Fibroblast of skin of scalp (primary cell): ENCODE results near the gene BBS1.
A peak's percentile ranks its signal among the peaks of the same experiment; 100 is the strongest.

Source experiments
- DNase-seq: peaks from one replicate; pipeline ENCODE4 v3.0.0-alpha.2; 2013

The BBS1 gene

DNA sequence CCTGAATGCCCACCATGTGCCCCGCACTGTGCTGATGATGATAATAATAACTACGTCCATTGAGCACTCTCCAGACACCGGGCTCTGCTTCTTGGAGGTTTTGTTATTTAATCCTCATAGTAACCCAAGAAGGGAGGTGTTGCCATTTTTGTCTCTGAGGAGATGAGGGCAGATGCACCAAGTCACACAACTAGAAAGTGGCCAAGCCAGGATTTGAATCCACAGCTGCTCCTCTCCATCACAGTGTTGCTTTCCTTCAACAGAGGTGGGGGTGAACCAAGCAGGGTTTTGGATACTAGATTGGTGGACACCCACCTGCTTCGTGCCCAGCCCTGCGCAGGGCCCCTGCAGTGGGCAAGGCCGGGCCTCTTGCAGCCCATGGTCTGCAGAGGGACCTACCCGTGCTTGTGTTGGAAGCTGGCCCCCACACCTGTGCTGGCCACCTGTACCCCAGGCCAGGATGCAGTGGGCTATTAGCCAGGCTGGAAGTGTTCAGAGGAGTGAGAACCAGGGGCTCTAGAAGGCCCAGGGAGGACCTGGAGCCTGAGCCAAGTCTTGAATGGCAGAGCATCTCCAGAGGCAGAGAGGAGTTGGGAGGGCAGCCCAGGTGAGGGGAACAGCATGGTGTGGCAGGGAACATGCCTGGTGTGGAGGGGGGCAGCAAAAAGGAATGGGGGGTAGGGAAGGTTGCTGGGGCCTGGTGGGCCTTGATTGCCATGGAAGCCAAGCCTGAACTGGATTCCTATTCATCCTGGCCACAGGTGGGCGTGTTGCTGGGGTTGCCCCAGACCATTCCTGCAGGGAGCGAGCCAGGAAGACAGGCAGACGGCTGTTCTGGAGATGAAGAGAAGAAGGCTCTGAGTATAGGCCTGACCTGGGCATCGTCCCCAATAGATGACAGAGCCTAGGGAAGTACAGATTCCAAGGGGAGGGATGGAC, 32.9 kb upstream of the BBS1 start:
- no peak for DNase-seq

DNA sequence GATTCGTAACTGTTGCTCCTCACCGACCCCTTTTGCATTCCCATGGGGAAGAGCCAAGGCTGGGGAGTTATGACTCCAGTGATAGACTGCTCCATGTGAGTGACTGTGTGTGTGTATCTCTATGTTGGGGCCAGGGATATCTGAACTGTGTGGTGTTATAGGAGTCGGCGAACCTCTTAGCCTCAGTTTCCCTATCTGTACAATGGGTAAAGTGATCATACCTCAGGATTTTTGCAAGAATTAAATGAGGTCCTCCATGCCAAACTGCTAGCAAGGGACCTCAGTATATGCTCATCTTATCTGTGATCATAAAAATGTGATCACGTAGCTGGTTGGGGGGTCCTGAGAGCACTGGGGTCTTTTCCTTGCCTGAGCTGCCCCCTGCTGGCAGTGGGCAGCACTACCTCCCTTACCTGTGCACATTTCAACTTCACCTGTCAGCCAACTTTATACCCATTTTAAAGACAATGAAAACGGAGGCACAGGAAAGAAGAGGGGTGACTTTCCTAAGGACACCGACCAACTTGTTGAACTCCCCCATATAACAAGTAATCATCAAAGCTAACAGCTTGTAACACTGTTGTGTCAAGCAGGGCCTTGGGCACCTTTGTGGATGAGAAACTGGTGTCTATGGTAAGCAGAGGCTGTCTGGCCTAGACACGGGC, 31.6 kb upstream of the BBS1 start:
- peak; percentile 7 for DNase-seq

GRCh38 chr11:66479394-66480116, 30.9 kb upstream of the BBS1 start:
- DNase-seq = peak; percentile 21

- DNase-seq = peak; percentile 97
These were observed 30.1 kb upstream of the BBS1 start, which contains the start of gene DPP3 for GRCh38 chr11:66480117-66480938. DPP3 (plus strand) TSS chr11:66480434; CDS start chr11:66482201, 1,767 bp downstream.

GRCh38 chr11:66484806-66485380, 25.5 kb upstream of the BBS1 start:
- DNase-seq = no peak

- no peak for DNase-seq
These were observed 21.5 kb upstream of the BBS1 start for GRCh38 chr11:66488957-66489356.

- no peak for DNase-seq
These were observed 20.8 kb upstream of the BBS1 start for GRCh38 chr11:66489636-66490035.

GRCh38 chr11:66491315-66491935, 19.0 kb upstream of the BBS1 start:
- DNase-seq = no peak

- no peak for DNase-seq
These were observed 18.1 kb upstream of the BBS1 start for GRCh38 chr11:66492161-66492865.

GRCh38 chr11:66493130-66493529, 17.3 kb upstream of the BBS1 start:
- DNase-seq = no peak

GRCh38 chr11:66494458-66494857, 16.0 kb upstream of the BBS1 start:
- no peak for DNase-seq

- DNase-seq = no peak
These were observed 15.5 kb upstream of the BBS1 start for GRCh38 chr11:66494935-66495334.

DNA sequence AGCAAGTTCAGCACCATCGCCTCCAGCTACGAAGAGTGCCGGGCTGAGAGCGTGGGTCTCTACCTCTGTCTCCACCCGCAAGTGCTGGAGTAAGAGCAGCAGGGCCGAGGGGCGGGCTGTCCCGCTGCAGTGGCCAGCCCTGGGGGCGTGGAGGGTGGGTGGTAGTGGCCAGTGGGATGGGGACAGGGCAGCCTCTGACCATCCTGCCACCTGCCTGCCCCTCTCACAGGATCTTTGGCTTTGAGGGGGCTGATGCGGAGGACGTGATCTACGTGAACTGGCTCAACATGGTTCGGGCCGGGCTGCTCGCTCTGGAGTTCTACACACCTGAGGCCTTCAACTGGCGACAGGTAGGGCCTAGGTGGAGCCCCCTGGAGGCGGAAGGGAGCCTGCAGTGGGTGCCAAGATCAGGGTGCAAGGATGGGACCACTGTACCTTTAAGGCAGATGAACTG, 15.0 kb upstream of the BBS1 start:
- DNase-seq = no peak

- DNase-seq = no peak
These were observed 13.2 kb upstream of the BBS1 start for GRCh38 chr11:66497206-66497605.

GRCh38 chr11:66498506-66498905, 11.9 kb upstream of the BBS1 start:
- no peak for DNase-seq

DNA sequence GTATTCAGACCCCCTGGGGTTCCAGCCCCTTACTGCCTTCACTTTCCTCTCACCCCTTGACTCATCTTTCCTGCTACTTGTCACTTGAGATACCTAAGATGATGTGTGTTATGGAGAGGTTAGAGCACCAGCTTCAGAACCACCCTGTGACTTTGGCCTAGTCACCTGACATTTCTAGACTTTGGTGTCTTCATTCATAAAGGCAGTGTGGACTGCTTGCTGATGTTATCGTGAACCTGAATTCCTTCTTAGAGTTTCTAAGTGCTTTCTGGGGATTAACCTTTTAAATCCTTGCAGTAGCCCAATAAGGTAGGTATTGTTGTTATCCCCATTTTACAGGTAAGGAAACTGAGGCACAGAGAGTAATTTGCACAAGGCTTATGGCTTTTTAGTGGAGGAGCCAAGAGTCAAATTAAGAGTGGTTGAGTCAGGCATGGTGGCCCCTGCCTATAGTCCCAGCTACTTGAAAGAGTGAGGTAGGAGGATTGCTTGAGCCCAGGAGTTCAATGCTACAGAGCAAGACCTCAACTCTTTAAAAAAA, 5.1 kb upstream of the BBS1 start:
- no peak for DNase-seq

- DNase-seq = no peak
These were observed 1.3 kb upstream of the BBS1 start for GRCh38 chr11:66509131-66509561.

DNA sequence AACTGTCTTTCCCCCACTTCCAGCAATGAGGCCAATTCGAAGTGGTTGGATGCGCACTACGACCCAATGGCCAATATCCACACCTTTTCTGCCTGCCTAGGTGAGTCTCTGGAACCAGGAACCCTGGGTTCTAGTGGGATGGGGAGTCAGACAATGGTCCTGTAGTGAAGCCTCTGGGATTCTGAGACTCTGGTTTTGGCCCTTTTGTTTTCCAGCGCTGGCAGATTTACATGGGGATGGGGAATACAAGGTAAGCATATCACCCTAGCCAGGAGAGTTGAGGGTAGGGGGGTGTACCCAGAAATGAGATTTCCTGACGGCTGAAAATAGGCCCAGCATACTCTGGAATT, 530 bp downstream of the BBS1 start:
- DNase-seq = no peak

- DNase-seq = no peak
These were observed 13.2 kb downstream of the BBS1 start for GRCh38 chr11:66523611-66524010.

- no peak for DNase-seq
These were observed 14.0 kb downstream of the BBS1 start for GRCh38 chr11:66524304-66525040.
